HEK293 (cell line): ENCODE measurements around the gene ZSWIM7.

ENCODE experiments used
- CTCF ChIA-PET: fragments of 350-600 bp; formaldehyde crosslinking; extraction: SDS; loops from one replicate; lab custom pipeline; 2021; ENCODE audit warnings: antibody characterized with exemption; lab: Yijun Ruan, JAX
- POLR2A ChIA-PET: fragments of 300-600 bp; formaldehyde crosslinking; extraction: SDS; loops from one replicate; lab custom pipeline; 2020; ENCODE audit warnings: antibody characterized with exemption, inconsistent platforms; lab: Yijun Ruan, JAX
- H3K27ac ChIP-seq: fragments of 200-500 bp; sonication (Bioruptor generic); 2 replicates; pipeline ENCODE4 v1.5.1; 2014; ENCODE audit warnings: low read depth, low read length, control low read depth, inconsistent platforms; ENCODE audit errors: extremely low read depth
- H3K36me3 ChIP-seq, 2 experiments: fragments of 200-500 bp in 1 of 2; sonication (Bioruptor generic) in 1 of 2; 1 replicate in 1 of 2; 2 replicates in 1 of 2; pipeline ENCODE4 v1.5.1; 2014 to 2017; ENCODE audit warnings: inconsistent platforms in 2 of 2, low read length in 2 of 2; ENCODE audit not compliant: control insufficient read depth in 2 of 2, insufficient read depth in 1 of 2
- H3K4me1 ChIP-seq: fragments of 200-500 bp; sonication (Bioruptor generic); 2 replicates; pipeline ENCODE4 v1.5.1; 2014; ENCODE audit warnings: mild to moderate bottlenecking, low read length, inconsistent platforms; ENCODE audit not compliant: control insufficient read depth, insufficient read depth
- H3K4me3 ChIP-seq: 2 replicates; pipeline ENCODE4 v1.5.1; 2011; ENCODE audit warnings: low read depth, mild to moderate bottlenecking, control low read depth, low read length, moderate library complexity
- H3K9me3 ChIP-seq: fragments of 200-500 bp; sonication (Bioruptor generic); 2 replicates; pipeline ENCODE4 v1.5.1; 2014; ENCODE audit warnings: low read depth, low read length, inconsistent platforms; ENCODE audit not compliant: control insufficient read depth, insufficient read depth
- ATF2 ChIP-seq: fragments of 450-650 bp; formaldehyde crosslinking; IDR thresholded peaks from 2 replicates; pipeline ENCODE4 v1.5.1; 2016; ENCODE audit warnings: missing biosample characterization, missing genetic modification characterization, low read depth
- BCL11A ChIP-seq: fragments of 450-650 bp; formaldehyde crosslinking; IDR thresholded peaks from 2 replicates; pipeline ENCODE4 v1.5.1; 2016; ENCODE audit warnings: low read depth, missing biosample characterization, missing genetic modification characterization
- BCL11B ChIP-seq: fragments of 450-650 bp; formaldehyde crosslinking; IDR thresholded peaks from 2 replicates; pipeline ENCODE4 v1.5.1; 2016; ENCODE audit warnings: low read depth, missing biosample characterization, missing genetic modification characterization
- PATZ1 ChIP-seq: fragments of 450-650 bp; formaldehyde crosslinking; IDR thresholded peaks from 2 replicates; pipeline ENCODE4 v1.5.1; 2016; ENCODE audit warnings: missing biosample characterization, missing genetic modification characterization
- PRDM6 ChIP-seq: fragments of 450-650 bp; formaldehyde crosslinking; IDR thresholded peaks from 2 replicates; pipeline ENCODE4 v1.5.1; 2017; ENCODE audit warnings: missing biosample characterization, missing genetic modification characterization
- SCRT2 ChIP-seq: fragments of 450-650 bp; formaldehyde crosslinking; IDR thresholded peaks from 2 replicates; pipeline ENCODE4 v1.5.1; 2016; ENCODE audit warnings: missing biosample characterization, missing genetic modification characterization
- SP3 ChIP-seq: fragments of 450-650 bp; formaldehyde crosslinking; IDR thresholded peaks from 2 replicates; pipeline ENCODE4 v1.5.1; 2016; ENCODE audit warnings: missing biosample characterization, missing genetic modification characterization
- ZEB2 ChIP-seq: fragments of 450-650 bp; formaldehyde crosslinking; IDR thresholded peaks from 2 replicates; pipeline ENCODE4 v1.5.1; 2016; ENCODE audit warnings: missing biosample characterization, missing genetic modification characterization
- ZFP37 ChIP-seq: fragments of 450-650 bp; formaldehyde crosslinking; IDR thresholded peaks from 2 replicates; pipeline ENCODE4 v1.5.1; 2016; ENCODE audit warnings: missing biosample characterization, missing genetic modification characterization
- ZNF146 ChIP-seq: fragments of 450-650 bp; formaldehyde crosslinking; IDR thresholded peaks from 2 replicates; pipeline ENCODE4 v1.5.1; 2016; ENCODE audit warnings: missing biosample characterization, missing genetic modification characterization
- ZNF184 ChIP-seq: fragments of 450-650 bp; IDR thresholded peaks from 2 replicates; pipeline ENCODE4 v1.5.1; 2018; ENCODE audit warnings: missing biosample characterization, mild to moderate bottlenecking, missing genetic modification characterization
- ZNF350 ChIP-seq: fragments of 450-650 bp; formaldehyde crosslinking; IDR thresholded peaks from 2 replicates; pipeline ENCODE4 v1.5.0; 2017; ENCODE audit warnings: missing biosample characterization, mild to moderate bottlenecking, missing genetic modification characterization
- ZNF473 ChIP-seq: fragments of 450-650 bp; formaldehyde crosslinking; IDR thresholded peaks from 2 replicates; pipeline ENCODE4 v1.5.1; 2017; ENCODE audit warnings: missing biosample characterization, missing genetic modification characterization
- ZNF530 ChIP-seq: fragments of 450-650 bp; formaldehyde crosslinking; IDR thresholded peaks from 2 replicates; pipeline ENCODE4 v1.5.1; 2016; ENCODE audit warnings: low read depth, missing biosample characterization, missing genetic modification characterization
- ZNF544 ChIP-seq: fragments of 450-650 bp; formaldehyde crosslinking; IDR thresholded peaks from 2 replicates; pipeline ENCODE4 v1.5.0; 2017; ENCODE audit warnings: missing biosample characterization, missing genetic modification characterization
- ZNF558 ChIP-seq: fragments of 450-650 bp; formaldehyde crosslinking; IDR thresholded peaks from 2 replicates; pipeline ENCODE4 v1.5.1; 2016; ENCODE audit warnings: missing biosample characterization, missing genetic modification characterization
- ZNF629 ChIP-seq: fragments of 450-650 bp; formaldehyde crosslinking; IDR thresholded peaks from 2 replicates; pipeline ENCODE4 v1.5.1; 2017; ENCODE audit warnings: missing biosample characterization, missing genetic modification characterization
- ZSCAN16 ChIP-seq: fragments of 450-650 bp; formaldehyde crosslinking; IDR thresholded peaks from 2 replicates; pipeline ENCODE4 v1.5.1; 2016; ENCODE audit warnings: missing biosample characterization, missing genetic modification characterization
- ZSCAN23 ChIP-seq: fragments of 450-650 bp; formaldehyde crosslinking; IDR thresholded peaks from 2 replicates; pipeline ENCODE4 v1.5.1; 2016; ENCODE audit warnings: missing biosample characterization, missing genetic modification characterization

ZSWIM7 gene

GRCh38 chr17:16033729-16034349 lies 34.3 kb upstream of the ZSWIM7 start (continued):
- TF ChIP-seq PATZ1 (tag by site-specific recombination): no peak
- TF ChIP-seq BCL11A (tag by site-specific recombination): no peak
- TF ChIP-seq ZSCAN23 (tag by site-specific recombination): no peak
- TF ChIP-seq ZNF146: no peak
- no peak for TF ChIP-seq ZNF350 (tag by site-specific recombination)
- no peak for TF ChIP-seq ZNF530 (tag by site-specific recombination)
- no peak for TF ChIP-seq ZNF544 (tag by site-specific recombination)
- no peak for TF ChIP-seq ZNF558 (tag by site-specific recombination)
- TF ChIP-seq, all 188 proteins: peak for 0

- TF ChIP-seq ZNF184 (tag by site-specific recombination): 0 out of 2 replicates have a peak, but pooled peaks have one; percentile 64
- TF ChIP-seq ZSCAN16 (tag by site-specific recombination): peak; percentile 81; the same call in 1 of the 2 replicates
- 0 out of 2 replicates have a peak, but pooled peaks have one; percentile 11 for TF ChIP-seq SP3
- no peak for TF ChIP-seq ZNF473
- peak; percentile 33; the same call in 1 of the 2 replicates for TF ChIP-seq ATF2 (tag by site-specific recombination)
- TF ChIP-seq BCL11B (tag by site-specific recombination): no peak
- TF ChIP-seq ZEB2 (tag by site-specific recombination): peak; percentile 75; the same call in 1 of the 2 replicates
- peak; percentile 79 for TF ChIP-seq PRDM6 (tag by site-specific recombination)
- TF ChIP-seq SCRT2 (tag by site-specific recombination): peak; percentile 47
- TF ChIP-seq ZNF629 (tag by site-specific recombination): peak; percentile 78
- peak; percentile 57 for TF ChIP-seq ZFP37
- no peak for TF ChIP-seq BCL11A (tag by site-specific recombination)
- H3K4me3 ChIP-seq: no peak overlapping the region
- peaks cover 10% of the 10 kb centered on the region for H3K4me1 ChIP-seq
- peaks cover 83 to 96% of the 10 kb centered on the region in 2 experiments for H3K36me3 ChIP-seq
- H3K27ac ChIP-seq: peak overlapping the region; percentile 57
- no peaks in the 10 kb centered on the region for H3K9me3 ChIP-seq
- ChIA-PET CTCF (interaction anchor here (0.5 to 1.5 kb wide), 4 partner anchors 12 to 525 kb away, joined by 4 to 7 read pairs (median 6); partner anchors contain the start of gene NCOR1), POLR2A (interaction anchor here (1.5 kb wide), 1 partner anchor 28 kb away, joined by 3 read pairs; the partner anchor contains the start of gene TTC19)
These were observed 28.4 kb upstream of the ZSWIM7 start for GRCh38 chr17:16027708-16028584.
